Adrenal gland (tissue), 5 donors: Measurements from ENCODE around the gene NCLN.

Experiments used
- POLR2A ChIP-seq, 2 donors: fragments of 450-650 bp; IDR thresholded peaks; one replicate each; pipeline ENCODE4 v1.6.1; 2017; ENCODE audit warnings: antibody characterized with exemption in 2 of 2, mild to moderate bottlenecking in 2 of 2, moderate library complexity in 1 of 2
- TF ChIP-seq, protein P1 (sequence below), 6 experiments: fragments of 450-650 bp in 4 of 6; fragments of 200-600 bp in 2 of 6; sonication (generic) in 1 of 6; IDR thresholded peaks; 1 replicate in 5 of 6; 2 replicates in 1 of 6; pipeline versions ENCODE4 v1.5.1 to v1.8.0; 2016 to 2021; ENCODE audit warnings: antibody characterized with exemption in 6 of 6, mild to moderate bottlenecking in 2 of 6, moderate library complexity in 1 of 6
- donor health status: DM: no; HTN: no; CAD: no.

DNA sequence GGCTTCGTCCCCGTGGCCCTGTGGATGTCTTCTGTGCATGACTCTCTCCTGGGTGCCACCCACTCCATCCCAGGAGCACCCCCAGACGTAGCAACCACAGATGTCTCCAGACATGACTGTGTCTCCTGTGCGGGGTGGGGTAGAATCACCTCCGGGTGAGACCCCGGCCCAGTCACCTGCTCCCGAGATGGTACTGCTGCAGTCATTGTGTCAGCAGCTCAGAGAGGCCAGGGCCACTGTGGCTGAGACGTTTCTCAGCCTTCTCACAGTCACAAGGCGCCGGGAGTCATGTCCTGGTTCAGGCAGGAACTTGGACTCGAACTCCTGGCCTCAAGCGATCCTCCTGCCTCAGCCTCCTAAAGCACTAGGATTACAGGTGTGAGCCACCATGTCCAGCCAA, 16.6 kb downstream of the NCLN start:
- TF ChIP-seq, protein P1, sequence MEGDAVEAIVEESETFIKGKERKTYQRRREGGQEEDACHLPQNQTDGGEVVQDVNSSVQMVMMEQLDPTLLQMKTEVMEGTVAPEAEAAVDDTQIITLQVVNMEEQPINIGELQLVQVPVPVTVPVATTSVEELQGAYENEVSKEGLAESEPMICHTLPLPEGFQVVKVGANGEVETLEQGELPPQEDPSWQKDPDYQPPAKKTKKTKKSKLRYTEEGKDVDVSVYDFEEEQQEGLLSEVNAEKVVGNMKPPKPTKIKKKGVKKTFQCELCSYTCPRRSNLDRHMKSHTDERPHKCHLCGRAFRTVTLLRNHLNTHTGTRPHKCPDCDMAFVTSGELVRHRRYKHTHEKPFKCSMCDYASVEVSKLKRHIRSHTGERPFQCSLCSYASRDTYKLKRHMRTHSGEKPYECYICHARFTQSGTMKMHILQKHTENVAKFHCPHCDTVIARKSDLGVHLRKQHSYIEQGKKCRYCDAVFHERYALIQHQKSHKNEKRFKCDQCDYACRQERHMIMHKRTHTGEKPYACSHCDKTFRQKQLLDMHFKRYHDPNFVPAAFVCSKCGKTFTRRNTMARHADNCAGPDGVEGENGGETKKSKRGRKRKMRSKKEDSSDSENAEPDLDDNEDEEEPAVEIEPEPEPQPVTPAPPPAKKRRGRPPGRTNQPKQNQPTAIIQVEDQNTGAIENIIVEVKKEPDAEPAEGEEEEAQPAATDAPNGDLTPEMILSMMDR (IDR thresholded peaks at IDR 0.05): no peak
- TF ChIP-seq POLR2A (IDR thresholded peaks at IDR 0.05): no peak
